GM12878 (cell line): Measurements from ENCODE around the gene CHMP6. TPM values are rescaled to one million over a fixed set of nuclear protein-coding genes. Genes with fewer than 3 reads are reported as not detected.

Experiments used
- ATAC-seq: fragments of 200-7000 bp; cut with Tn5 transposase; 3 replicates; pipeline ENCODE4 v1.9.1; 2020; ENCODE audit warnings: mild to moderate bottlenecking, moderate library complexity
- BruUV-seq: library from RNA; stranded (reverse); fragments of 400-500 nt; replicated peaks from 2 replicates; lab custom pipeline; 2021; lab: Mats Ljungman, UMichigan
- CTCF ChIA-PET: fragments of 300-600 bp; sonication (Branson Sonifier 250); formaldehyde crosslinking; extraction: SDS; loops from one replicate; lab custom pipeline; 2021; ENCODE audit warnings: inconsistent platforms; lab: Yijun Ruan, JAX
- POLR2A ChIA-PET: fragments of 350-600 bp; formaldehyde crosslinking; extraction: SDS; loops from one replicate; lab custom pipeline; 2021; ENCODE audit warnings: inconsistent platforms; lab: Charles Lee
- RAD21 ChIA-PET: fragments of 300-600 bp; sonication (Branson Sonifier 250); formaldehyde crosslinking; loops from one replicate; lab custom pipeline; 2023; ENCODE audit warnings: antibody characterized with exemption; ENCODE audit not compliant: unreplicated experiment; lab: Charles Lee
- SMC1A ChIA-PET: fragments of 300-600 bp; sonication (Branson Sonifier 250); formaldehyde crosslinking; loops from one replicate; lab custom pipeline; 2023; ENCODE audit not compliant: unreplicated experiment, uncharacterized antibody; lab: Charles Lee
- DNase-seq: peaks from one replicate; pipeline ENCODE4 v3.0.0-alpha.2; 2011; ENCODE audit warnings: low read depth, low spot score
- FAIRE-seq: peaks from 3 replicates; lab custom pipeline; 2011; peaks lifted over from hg19 to GRCh38; lab: Jason Lieb, UNC
- H2AFZ ChIP-seq: 2 replicates; pipeline ENCODE4 v1.6.0; 2011; ENCODE audit warnings: low read depth, low read length, control low read depth; ENCODE audit not compliant: control insufficient read depth
- H3K27ac ChIP-seq: 2 replicates; pipeline ENCODE4 v1.5.1; 2011; ENCODE audit warnings: control low read depth; ENCODE audit not compliant: control insufficient read depth, insufficient read depth
- H3K27me3 ChIP-seq, 2 experiments: replicated peaks in 1 of 2; 2 replicates each; pipeline versions ENCODE4 v1.6.0 to v1.6.1; 2011; ENCODE audit warnings: low read length in 1 of 2; ENCODE audit not compliant: control insufficient read depth in 2 of 2, insufficient read depth in 2 of 2
- H3K36me3 ChIP-seq, 2 experiments: 2 replicates each; pipeline ENCODE4 v1.5.1; 2011; ENCODE audit warnings: low read length in 1 of 2; ENCODE audit not compliant: control insufficient read depth in 2 of 2, insufficient read depth in 2 of 2
- H3K4me1 ChIP-seq: 2 replicates; pipeline ENCODE4 v1.6.1; 2011; ENCODE audit warnings: mild to moderate bottlenecking, low read length, moderate library complexity, mixed read lengths; ENCODE audit not compliant: control insufficient read depth, insufficient read depth
- H3K4me2 ChIP-seq: 2 replicates; pipeline ENCODE4 v1.6.0; 2011; ENCODE audit warnings: control low read depth; ENCODE audit not compliant: control insufficient read depth, insufficient read depth
- H3K4me3 ChIP-seq: fragments of 200-600 bp; sonication (generic); 2 replicates; pipeline ENCODE4 v1.5.1; 2016
- H3K79me2 ChIP-seq: 2 replicates; pipeline ENCODE4 v1.6.0; 2011; ENCODE audit warnings: low read length; ENCODE audit not compliant: control insufficient read depth, insufficient read depth
- H3K9ac ChIP-seq: 2 replicates; pipeline ENCODE4 v1.8.0; 2011; ENCODE audit warnings: low read length, control low read depth, mixed read lengths; ENCODE audit not compliant: control insufficient read depth, insufficient read depth
- H3K9me3 ChIP-seq: replicated peaks from 3 replicates; pipeline ENCODE4 v1.5.1; 2011; ENCODE audit warnings: mild to moderate bottlenecking, low read length; ENCODE audit not compliant: control insufficient read depth, insufficient read depth
- H4K20me1 ChIP-seq: 2 replicates; pipeline ENCODE4 v1.6.0; 2011; ENCODE audit not compliant: control insufficient read depth, insufficient read depth
- FOXM1 ChIP-seq: IDR thresholded peaks from 2 replicates; pipeline ENCODE4 v1.6.1; 2012; ENCODE audit warnings: low read depth, mild to moderate bottlenecking, inconsistent platforms, low read length, moderate library complexity
- IKZF2 ChIP-seq, 2 experiments: fragments of 450-650 bp; IDR thresholded peaks; 2 replicates each; pipeline ENCODE4 v1.6.1; 2017; ENCODE audit warnings: mild to moderate bottlenecking in 2 of 2, moderate library complexity in 2 of 2
- KLF5 ChIP-seq: fragments of 450-650 bp; IDR thresholded peaks from 2 replicates; pipeline ENCODE4 v1.6.1; 2014; ENCODE audit warnings: mild to moderate bottlenecking; ENCODE audit not compliant: partially characterized antibody
- NFYB ChIP-seq: IDR thresholded peaks from 2 replicates; pipeline ENCODE4 v1.6.1; 2011; ENCODE audit warnings: low read depth, mild to moderate bottlenecking, low read length, improper control_type of control experiment, moderate library complexity; ENCODE audit not compliant: insufficient read depth
- NKRF ChIP-seq: fragments of 450-650 bp; conservative IDR thresholded peaks from 2 replicates; pipeline ENCODE4 v1.6.1; 2017; ENCODE audit warnings: mild to moderate bottlenecking, moderate library complexity
- USF2 ChIP-seq: IDR thresholded peaks from 2 replicates; pipeline ENCODE4 v1.6.1; 2011; ENCODE audit warnings: low read depth, low read length, improper control_type of control experiment, borderline replicate concordance
- WGBS: methylation state at CpG from one replicate; pipeline ENCODE4 v1.1.6; 2016; ENCODE audit warnings: low lambda C conversion rate; ENCODE audit not compliant: insufficient replicate concordance, insufficient coverage; ENCODE audit errors: missing lambda C conversion rate; 5-methylcytosine and 5-hydroxymethylcytosine counted together
- in situ Hi-C: fragments of 300-500 bp; cut with MboI; formaldehyde crosslinking; loops from 9 replicates; pipeline ENCODE4 v1.14.3; 2018; ENCODE audit warnings: mixed read lengths
- intact Hi-C: fragments of 100-400 bp; cut with micrococcal nuclease; formaldehyde crosslinking; loops from one replicate; pipeline ENCODE4 v1.14.2; 2022; ENCODE audit not compliant: unreplicated experiment
- polyA plus RNA-seq, 11 experiments: library from polyadenylated mRNA; depleted of rRNA in 4 of 11; unstranded in 6 of 11; stranded (reverse) in 5 of 11; fragments of >200 nt; fragmentation: Nextera tagmentation in 4 of 11; fragmentation: Illumina TruSeq in 1 of 11; extraction: Ambion mirVana in 4 of 11; extraction: Trizol in 1 of 11; gene quantifications; 1 replicate in 1 of 11; 2 replicates in 10 of 11; pipeline versions ENCODE4 v1.2.1 to v1.2.3, GENCODE V29; 2011 to 2016; ENCODE audit warnings: inconsistent platforms in 2 of 11, missing spikeins in 2 of 11, low read depth in 1 of 11
- total RNA-seq, 4 experiments: library from RNA; depleted of rRNA in 3 of 4; stranded (reverse); fragments of >200 nt in 3 of 4; fragmentation: Illumina TruSeq in 1 of 4; extraction: Trizol in 1 of 4; gene quantifications; 2 replicates each; pipeline versions ENCODE4 v1.2.1 to v1.2.3, GENCODE V29; 2013 to 2021
- TF ChIP-seq, protein P1 (sequence below): IDR thresholded peaks from 2 replicates; pipeline ENCODE4 v1.6.1; 2011; ENCODE audit warnings: mild to moderate bottlenecking, low read depth, low read length, moderate library complexity; ENCODE audit not compliant: insufficient replicate concordance

Gene CHMP6
- total and polyA plus RNA-seq, 10 of the 15 experiments (the other 5 are each of a cell fraction or from before 2014, with no cell fraction given): 0.21 to 37.9 (median 14.7) TPM

- Histone ChIP-seq H3K9ac (no peak overlapping the region), H3K36me3 (no peaks in the 10 kb centered on the region), H3K79me2 (no peaks in the 10 kb centered on the region), H3K4me3 (no peak overlapping the region), H2AFZ (no peak overlapping the region), H4K20me1 (no peaks in the 10 kb centered on the region), H3K9me3 (no peaks in the 10 kb centered on the region), H3K27me3 (no peaks in the 10 kb centered on the region; a peak in 1 of 4 replicates), H3K4me1 (no peaks in the 10 kb centered on the region), H3K4me2 (no peak overlapping the region), H3K27ac (no peak overlapping the region)
- ATAC-seq: no peak
- CTCF ChIA-PET: no interaction called here
- no peak for FAIRE-seq
- RAD21 ChIA-PET: no interaction called here
- POLR2A ChIA-PET: no interaction called here
- no peak for DNase-seq
- BruUV-seq: no TSS peak
- TF ChIP-seq NFYB (no peak), IKZF2 (IDR thresholded peaks at IDR 0.05) (no peak), FOXM1 (no peak), NKRF (no peak)
- in situ Hi-C loops (no loop called here), intact Hi-C loops (no loop called here)
- 42% methylated on average over 3 of the region's 3 CpGs for WGBS
- SMC1A ChIA-PET: interaction anchor here (0.6 kb wide), 1 partner anchor 191 kb away, joined by 4 read pairs; no protein-coding TSS in a partner anchor
Measured at GRCh38 chr17:80976701-80977100, 14.9 kb upstream of the CHMP6 start.

- ChIA-PET POLR2A (no interaction called here), SMC1A (interaction anchor here (0.6 kb wide), 1 partner anchor 192 kb away, joined by 4 read pairs; no protein-coding TSS in a partner anchor), RAD21 (interaction anchor here (1.3 kb wide), 1 partner anchor 549 kb away, joined by 3 read pairs; no protein-coding TSS in a partner anchor), CTCF (no interaction called here)
- no TSS peak for BruUV-seq
- intact Hi-C loops: no loop called here
- Histone ChIP-seq H4K20me1 (no peaks in the 10 kb centered on the region), H3K4me1 (no peaks in the 10 kb centered on the region), H3K9ac (no peak overlapping the region), H3K9me3 (no peaks in the 10 kb centered on the region), H3K4me3 (no peak overlapping the region), H3K79me2 (no peaks in the 10 kb centered on the region), H3K27ac (no peak overlapping the region), H3K4me2 (no peak overlapping the region), H3K36me3 (no peaks in the 10 kb centered on the region), H3K27me3 (peaks cover 0 to 3% of the 10 kb centered on the region in 2 experiments; a peak in 1 of 4 replicates), H2AFZ (no peak overlapping the region)
- DNase-seq (no peak), ATAC-seq (no peak), FAIRE-seq (no peak)
- TF ChIP-seq USF2 (no peak), FOXM1 (no peak), KLF5 (no peak)
- TF ChIP-seq, protein P1, sequence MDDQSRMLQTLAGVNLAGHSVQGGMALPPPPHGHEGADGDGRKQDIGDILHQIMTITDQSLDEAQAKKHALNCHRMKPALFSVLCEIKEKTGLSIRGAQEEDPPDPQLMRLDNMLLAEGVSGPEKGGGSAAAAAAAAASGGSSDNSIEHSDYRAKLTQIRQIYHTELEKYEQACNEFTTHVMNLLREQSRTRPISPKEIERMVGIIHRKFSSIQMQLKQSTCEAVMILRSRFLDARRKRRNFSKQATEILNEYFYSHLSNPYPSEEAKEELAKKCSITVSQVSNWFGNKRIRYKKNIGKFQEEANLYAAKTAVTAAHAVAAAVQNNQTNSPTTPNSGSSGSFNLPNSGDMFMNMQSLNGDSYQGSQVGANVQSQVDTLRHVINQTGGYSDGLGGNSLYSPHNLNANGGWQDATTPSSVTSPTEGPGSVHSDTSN: no peak
- in situ Hi-C loops: no loop called here
- 48% methylated on average over 4 of the region's 4 CpGs for WGBS
Measured at GRCh38 chr17:80977172-80977571, 14.5 kb upstream of the CHMP6 start.
